GM18511 (cell line): ENCODE data around the gene HINT1.

Source experiments
- ATAC-seq: cut with Tn5 transposase; IDR thresholded peaks from one replicate; pipeline ENCODE4 v1.9.1; 2021; ENCODE audit warnings: mild to moderate bottlenecking, moderate library complexity; ENCODE audit not compliant: unreplicated experiment

HINT1 gene

DNA sequence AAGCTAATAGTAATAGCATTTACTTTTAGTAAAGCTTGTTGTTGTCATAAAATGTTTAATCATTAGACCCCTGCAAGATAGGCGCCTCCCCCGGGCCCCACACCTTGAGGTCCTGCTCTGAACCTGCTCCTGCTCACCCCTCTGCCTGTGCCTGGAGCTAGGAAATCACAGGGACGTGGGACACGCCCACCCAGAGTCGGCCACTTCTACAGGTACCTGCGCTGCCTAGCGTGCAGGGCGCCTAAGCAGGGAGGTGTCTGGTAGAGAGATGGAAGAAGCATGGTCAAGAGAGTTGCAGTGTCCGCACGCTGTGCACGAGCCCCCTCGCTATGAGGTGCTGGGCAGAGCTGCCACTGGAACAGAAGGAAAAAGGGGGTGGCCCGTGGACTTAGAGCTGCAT is 52.6 kb downstream of the HINT1 start:
- ATAC-seq = no peak

DNA sequence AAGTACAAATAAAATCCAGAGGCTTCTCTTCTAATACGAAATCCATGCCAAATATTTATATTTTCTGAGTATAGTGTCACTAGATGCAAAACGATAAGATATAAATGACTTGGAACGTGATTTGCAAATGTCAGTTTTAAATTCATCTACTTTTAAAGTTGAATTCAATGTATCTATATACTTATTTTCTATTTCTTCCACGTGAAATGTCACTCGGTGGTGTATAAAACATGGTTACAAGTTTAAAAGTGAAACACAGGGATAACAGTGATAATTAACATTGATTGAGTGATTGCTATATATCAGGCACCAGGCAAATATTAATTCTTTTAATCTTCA is 54.8 kb downstream of the HINT1 start:
- no peak for ATAC-seq

DNA sequence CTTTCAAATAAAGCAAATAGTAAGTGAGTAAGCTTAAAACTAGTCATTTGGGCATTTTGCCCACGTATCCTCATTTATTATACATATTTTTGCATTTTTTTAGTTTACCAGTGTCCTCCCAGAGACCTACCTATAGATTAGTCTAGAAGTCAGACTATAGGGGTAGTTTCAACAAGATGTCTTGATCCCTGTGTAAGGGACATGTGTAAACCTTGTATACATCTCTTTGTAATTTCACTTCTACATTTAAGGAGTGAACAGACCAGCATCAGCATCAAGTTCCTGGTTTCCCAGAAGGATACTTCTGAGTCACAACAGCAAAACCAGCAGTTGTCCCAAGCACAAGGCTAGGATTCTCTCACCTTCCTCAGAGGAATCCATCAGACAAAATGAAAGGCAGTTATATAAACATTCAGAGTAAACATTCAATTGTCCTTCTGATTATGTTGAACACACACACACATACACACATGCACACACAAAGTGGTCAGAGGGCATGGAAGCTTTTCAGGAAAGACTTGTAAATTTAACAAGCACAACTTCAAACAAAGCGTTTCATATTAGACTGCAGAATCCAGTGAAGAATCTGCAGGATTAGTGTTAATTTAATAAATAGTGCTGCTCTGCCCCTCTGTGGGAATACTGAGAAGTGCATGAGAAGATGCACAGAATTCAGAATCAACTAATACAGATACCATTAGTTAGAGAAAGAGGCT is 55.4 kb downstream of the HINT1 start:
- peak; percentile 94 for ATAC-seq
